Activated T-cell treated with anti-CD3 and anti-CD28 coated beads for 1 hour (primary cell): ENCODE measurements around the gene SLC44A3.

Experiments used
- DNase-seq: peaks from one replicate; pipeline ENCODE4 v3.0.0-alpha.2; 2020; ENCODE audit warnings: low read depth

The SLC44A3 gene

DNA sequence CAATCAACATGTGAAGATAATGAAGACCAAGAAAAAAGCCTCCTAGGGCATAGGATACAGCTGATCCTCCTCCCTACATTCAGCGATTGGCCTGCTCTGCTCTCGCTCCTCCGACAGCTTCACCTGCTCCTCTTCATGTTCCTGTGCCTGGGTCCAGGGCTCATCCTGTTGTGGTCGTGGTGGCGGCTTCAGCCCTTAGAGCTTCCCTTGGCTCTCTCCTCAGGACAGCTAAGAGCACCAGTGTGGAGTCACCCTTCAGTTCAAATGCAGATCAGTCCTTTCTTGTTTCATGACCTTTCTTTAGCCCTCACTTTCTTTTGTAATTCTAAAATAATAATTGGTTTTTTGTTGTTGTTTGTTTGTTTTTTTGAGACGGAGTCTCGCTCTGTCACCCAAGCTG, 88.0 kb downstream of the SLC44A3 start:
- no peak for DNase-seq

DNA sequence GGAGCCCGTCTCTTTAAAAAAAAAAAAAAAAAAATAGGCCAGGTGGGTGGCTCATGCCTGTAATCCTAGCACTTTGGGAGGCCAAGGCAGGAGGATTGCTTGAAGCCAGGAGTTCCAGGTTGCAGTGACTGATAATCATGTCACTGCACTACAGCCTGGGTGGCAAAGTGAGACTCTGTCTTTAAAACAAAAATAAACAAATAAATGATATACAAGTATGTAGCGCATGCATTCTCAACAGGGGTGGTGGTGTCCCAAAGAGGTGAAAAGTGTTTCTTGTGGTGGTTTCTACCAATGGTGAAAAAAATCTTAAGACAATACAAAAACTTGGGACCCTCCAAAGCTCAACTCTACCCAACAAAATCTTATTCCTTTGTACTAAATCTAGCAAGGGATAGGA, 88.8 kb downstream of the SLC44A3 start:
- DNase-seq, result no peak

DNA sequence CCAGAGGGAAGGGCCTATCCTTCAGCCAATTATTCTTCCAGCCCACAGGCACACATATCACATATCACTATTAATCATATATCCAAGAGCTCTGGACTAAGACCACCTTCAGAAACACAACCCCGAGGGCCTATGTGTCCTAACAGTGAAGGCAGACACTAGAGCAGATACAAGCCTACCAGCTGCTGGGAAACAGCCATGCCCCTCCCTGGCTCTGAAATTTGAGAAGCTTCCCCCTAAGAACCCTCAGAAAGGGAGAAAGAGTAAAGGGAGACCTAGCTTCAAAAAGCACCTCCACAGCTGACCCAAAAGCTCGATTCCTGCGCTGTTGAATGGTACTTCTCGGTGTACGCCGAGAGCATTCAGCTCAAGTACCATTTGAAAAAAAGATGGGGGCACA, 89.3 kb downstream of the SLC44A3 start:
- DNase-seq, result no peak

DNA sequence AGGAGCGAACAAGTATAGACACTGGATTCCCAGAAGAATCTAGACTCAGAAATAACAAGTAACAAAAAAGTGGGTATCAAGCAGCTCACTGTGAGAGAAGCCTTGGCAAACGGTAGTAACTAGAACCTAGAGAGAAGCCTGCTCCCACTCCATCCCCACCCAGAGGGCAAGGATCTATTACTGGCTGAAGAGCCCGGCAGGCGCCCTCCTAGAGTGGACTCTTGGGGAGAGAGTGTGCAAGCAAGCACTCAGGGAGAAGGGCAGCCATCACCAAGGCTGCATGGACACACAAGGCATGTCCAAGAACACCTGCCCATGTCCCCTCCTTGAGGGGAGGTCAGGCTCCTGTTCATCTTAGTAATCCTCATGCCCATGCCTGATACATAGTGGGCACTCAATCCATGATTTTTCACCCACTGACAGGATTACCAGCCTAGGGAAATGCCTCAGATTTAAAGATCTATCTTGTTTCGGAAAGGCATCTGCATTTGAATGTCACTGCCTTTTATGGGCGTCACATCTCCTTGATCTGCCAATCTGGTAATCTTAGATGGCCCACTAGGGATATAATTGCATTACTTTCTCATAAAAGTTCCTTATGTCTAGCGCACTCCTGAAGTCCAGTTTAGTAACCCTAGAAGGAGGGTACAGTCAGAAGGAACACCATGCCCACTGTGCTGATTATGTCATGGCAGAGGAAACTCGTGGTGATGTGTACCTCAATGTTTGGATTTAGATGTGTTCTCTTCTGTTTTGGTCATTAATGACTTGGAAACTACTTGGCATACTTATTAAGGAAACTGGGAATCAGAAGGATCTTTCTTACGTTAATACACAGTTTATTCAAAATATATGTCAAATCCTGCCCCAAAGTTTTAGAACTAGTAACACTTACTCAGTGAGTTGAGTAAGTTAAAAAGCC, 92.4 kb downstream of the SLC44A3 start:
- DNase-seq, result no peak

DNA sequence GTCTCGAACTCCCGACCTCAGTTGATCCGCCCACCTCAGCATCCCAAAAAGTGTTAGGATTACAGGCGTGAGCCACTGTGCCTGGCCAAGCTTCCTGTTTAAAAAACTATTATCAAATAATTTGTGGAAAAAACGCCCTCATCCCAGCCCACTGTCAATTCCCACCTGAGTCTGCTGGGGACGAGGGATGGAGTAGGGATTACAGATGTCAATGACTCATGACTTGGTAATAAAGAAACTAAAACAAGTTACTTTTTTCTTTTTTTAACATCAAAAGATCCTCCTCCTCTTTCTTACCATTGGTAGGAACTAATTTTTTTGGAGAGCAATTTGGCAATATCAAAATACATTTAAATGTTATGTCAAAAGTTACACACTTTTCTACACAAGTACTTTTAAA, 97.1 kb downstream of the SLC44A3 start:
- no peak for DNase-seq

DNA sequence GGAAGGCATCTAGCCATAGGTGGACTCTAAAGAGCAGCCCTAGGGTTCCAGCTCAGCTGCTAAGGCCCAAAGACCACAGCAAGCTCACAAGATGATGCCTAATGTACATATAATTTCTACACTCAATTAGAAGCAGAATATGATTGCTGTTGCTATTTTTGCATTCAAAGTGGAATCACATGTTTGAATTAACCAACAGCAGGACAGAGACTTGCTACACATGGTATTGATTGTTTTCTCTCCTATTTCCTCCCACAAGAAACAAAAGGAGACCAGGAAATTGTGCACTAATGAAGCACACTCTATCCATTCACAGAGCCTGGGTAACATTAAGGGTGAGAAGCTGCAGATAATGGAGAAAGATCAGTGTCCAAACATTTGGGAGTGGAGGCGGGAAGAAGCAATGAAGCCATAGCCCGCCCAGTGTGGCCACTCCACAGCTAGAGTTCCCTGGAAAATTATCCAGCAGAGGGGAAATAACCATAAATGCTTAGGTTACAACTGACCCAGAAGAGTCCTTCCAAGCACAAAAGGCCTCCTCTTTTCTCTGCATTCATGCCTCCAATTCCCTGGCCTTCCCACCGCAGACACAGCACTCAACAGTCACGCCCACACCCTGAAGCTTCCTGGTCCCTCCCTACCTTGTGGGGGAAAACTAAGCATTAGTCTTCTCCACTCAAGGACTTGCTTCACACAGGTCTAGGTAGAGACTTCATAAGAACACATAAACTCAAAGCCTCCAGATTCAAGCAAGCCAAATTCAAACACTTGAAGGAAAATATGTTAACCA, 99.3 kb downstream of the SLC44A3 start:
- DNase-seq, result no peak

DNA sequence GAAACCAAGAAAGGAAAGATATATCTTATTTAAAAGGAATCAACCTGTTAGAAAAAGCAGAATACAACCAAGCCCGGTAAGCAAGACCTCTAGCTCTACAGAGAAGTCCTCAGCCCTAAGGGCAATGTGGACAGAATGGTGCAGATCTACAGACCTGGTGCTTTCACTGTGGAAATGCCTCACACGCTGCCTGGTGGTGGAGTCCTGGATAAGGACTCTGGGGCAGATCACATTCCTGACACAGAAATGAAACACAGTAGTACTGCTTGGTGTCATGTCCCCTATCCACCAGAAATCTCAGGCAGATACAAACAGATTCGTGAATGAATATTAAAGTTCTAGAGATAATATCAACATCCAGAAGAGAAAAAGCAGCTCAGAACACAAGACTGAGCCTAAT, 99.9 kb downstream of the SLC44A3 start:
- DNase-seq, result no peak

DNA sequence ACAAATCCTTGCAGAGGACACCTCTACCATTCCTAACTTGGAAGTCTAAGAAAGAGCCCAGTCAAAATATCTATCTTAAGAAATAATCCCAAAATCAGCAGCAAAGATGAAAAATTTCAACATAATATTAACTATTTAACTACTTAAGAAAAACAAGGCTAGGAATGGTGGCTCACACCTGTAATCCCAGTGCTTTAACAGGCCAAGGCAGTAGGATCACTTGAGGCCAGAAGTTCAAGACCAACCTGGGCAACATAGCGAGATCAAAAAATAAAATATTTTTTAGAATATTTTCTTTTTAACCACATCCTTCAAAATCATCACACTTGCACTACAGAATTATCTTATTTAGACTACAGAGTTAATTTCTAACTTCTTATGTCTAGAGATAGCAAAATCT, 101.8 kb downstream of the SLC44A3 start:
- DNase-seq, result no peak

DNA sequence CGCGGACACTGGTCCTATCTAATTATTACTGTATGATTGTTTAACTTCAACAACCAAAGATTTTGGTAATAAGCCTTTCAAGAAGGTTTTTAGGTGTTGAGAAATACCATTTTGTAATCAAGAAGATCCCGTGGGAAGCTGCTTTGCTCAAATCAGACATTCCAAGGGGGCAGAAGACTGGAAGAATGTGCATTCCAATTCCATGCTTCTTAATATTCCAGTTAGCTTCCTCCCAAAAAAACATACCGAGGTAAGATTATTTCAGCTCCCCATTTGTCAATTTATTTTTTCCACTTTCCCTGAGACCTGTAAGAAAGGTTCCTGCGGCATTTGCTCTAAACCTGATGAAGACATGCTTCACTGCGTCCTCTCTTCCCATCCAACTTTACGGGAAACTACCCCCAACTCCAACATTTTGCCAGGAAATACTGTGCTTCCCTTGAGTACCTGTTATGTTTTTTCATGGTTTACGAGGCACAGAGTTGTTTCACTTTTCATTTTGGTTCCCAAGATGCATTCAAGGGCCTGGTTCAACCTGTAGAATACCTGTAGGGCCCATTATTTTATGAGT, 102.7 kb downstream of the SLC44A3 start:
- DNase-seq, result no peak

DNA sequence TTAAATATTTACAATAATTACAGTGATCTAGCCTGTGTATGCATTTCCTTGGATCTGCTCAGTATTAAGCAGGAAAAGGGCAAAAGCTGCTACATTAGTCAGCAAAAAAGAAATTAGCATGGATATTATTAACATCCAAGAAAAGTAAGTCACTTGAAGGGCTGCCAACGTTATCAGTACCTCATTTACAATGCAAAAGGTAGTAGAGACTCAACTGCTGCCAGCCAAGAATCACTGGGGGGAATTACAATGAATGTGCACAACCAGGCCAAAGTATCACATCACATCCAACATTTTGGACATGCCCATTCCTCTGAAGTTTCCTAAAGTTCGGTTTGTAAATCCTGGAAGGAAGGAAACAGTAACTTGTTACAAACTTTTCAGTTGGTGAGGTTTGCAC, 104.8 kb downstream of the SLC44A3 start:
- DNase-seq, result no peak

DNA sequence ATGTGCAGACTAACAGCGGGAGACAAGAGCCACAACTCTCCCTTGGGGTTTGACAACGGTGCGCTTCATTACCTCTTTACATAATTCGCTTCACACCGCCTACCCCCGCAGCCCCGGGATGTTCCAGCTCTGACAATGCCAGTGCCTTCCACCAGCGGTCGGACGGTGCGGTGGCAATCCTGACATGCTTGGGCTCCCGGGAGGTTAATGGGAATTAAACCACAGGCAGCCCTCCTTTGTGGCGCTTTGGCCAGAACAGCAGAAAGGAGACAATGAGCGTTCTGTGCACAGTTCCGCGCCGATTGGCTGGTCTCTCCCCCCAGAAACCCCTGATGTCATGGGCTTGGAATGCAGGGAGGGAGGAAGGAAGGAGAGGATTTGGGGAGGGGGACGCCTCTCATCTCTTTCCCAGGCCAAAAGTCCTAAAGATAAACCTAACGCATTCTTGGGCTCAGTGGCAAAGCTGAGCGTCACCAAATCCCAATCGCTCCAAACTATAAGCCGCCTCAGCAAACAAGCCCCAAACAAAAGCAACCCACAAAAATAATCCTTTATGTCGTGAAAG, 105.5 kb downstream of the SLC44A3 start:
- DNase-seq, result no peak

DNA sequence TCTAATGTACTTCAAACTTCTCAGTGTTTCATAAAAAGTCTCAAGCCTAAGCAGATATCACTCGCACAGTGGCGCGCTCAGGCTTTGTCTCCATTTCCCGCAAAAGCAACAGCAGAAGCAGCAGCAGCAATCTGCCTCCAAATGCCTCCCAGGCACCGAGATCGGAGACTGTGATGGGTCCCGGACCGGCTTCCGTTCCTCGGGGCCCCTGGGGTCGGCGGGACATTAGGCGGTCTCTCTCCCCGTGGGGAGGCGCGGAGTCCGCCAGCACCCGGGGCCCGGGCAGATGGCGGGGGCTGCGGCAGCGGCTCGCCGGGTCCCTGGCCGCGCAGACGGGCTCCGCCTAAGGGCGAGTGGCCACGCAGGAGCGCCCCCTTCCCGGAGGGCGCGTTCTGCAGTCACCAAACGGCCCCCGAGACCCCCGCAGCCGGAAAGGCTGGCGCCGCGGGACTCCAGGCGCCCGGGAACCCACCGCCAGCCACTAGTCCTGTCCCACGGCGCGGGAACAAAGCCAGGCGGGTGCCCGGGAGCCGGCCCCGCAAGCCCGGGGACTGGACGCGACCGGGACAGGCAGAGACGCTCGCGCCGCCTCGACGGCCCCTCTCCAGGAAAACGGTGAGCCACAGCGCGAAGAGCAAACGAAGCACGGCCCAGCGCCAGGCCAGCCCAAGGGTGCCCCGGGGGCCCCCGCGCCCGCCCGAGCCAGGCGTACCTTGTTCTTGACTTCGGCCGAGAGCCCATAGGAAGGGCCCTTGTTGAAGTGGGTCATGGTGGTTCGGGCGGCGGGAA, 106.2 kb downstream of the SLC44A3 start:
- no peak for DNase-seq

DNA sequence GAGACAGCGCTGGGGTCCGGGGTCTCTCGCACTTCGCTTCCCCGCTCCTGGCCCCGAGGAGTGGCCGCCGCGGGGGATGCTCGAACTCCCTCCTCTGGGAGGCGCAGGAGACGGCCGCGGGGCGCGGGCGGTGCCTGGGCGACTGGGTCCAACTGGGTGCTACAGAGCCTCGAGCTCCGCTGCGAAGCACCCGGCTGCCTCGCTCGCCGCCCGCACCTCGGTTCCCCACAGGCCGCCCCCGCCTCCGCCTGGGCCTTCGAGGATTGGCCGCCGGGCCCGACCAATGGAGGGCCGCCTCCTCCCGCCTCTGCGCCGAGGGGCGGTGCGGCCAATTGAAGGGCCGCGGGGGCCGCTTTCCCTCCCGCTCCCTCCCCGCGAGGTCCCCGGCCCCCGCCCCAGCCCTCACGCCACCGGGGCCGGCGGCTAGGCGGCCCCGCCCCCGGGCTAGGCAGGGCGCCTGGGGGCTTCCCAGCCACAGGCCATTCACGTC, 106.8 kb downstream of the SLC44A3 start, which contains the start of gene CNN3:
TSS of gene CNN3 (minus strand) at position 196 of the 490 bp plus-strand sequence. CDS start 216 bp downstream, outside the sequence.
- DNase-seq, result peak; percentile 51

DNA sequence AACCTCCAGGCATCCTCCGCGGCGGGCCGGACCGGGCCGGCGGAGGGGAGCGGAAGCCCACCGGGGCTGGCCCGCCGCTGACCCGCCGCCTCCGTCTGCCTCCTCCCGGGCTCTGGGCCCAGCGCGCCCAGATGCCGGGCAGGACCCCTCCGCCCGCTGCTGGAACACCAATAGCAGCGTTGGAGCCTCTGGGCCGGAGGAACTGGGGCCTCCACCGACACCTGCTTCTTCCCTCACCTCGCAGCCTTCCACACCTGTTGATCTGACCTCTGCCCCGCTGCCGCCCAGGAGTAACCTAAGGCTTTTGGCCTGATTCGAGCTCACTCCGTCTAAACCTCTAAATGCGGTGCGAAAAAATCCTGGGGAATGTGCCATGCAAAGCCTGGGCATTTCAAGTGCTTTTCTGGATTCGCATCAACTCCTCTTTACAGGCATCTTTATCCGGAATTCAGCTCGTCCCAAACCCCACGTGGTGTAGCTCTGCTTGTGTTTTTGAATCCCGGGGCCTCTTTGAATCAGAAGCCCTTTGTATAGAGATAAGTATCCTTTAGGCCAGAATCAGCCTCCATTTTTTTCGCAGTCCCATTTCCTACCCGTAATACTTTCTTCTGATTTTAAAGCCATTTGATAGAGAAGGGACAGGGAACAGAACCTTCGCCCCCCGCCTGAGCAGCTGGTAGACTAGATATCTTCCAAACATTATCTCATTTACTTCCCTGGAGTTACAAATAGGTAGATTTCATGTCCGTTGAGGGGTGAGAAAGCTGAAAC, 107.4 kb downstream of the SLC44A3 start:
- DNase-seq, result no peak

DNA sequence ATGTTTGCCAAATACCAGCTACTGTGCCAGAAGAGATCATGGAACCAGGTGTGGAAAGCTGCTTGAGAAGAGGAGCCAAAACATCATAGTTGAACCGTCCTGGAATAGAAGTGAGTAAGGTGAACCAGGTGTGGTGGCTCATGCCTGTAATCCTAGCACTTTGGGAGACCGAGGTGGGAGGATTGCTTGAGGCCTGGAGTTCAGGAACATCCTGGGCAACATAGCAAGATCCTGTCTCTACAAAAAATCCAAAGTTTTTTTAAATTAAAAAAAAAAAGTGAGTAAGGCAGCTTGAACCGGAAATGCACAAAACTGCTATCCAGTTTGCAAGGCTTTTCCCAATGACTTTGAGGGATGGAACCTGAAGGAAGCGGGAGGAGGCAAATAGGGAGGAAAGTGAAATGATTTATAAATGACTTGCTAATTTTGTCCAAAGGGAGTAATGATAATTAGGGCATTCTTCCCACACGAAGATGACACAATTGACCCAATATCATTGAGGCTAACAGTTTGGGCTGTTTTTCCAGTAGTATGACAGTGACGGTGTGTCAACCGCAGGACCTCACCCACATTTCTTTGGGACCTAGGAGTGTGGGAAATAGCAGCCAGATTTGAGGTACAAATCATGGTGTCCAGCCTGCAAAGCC, 108.3 kb downstream of the SLC44A3 start:
- no peak for DNase-seq

DNA sequence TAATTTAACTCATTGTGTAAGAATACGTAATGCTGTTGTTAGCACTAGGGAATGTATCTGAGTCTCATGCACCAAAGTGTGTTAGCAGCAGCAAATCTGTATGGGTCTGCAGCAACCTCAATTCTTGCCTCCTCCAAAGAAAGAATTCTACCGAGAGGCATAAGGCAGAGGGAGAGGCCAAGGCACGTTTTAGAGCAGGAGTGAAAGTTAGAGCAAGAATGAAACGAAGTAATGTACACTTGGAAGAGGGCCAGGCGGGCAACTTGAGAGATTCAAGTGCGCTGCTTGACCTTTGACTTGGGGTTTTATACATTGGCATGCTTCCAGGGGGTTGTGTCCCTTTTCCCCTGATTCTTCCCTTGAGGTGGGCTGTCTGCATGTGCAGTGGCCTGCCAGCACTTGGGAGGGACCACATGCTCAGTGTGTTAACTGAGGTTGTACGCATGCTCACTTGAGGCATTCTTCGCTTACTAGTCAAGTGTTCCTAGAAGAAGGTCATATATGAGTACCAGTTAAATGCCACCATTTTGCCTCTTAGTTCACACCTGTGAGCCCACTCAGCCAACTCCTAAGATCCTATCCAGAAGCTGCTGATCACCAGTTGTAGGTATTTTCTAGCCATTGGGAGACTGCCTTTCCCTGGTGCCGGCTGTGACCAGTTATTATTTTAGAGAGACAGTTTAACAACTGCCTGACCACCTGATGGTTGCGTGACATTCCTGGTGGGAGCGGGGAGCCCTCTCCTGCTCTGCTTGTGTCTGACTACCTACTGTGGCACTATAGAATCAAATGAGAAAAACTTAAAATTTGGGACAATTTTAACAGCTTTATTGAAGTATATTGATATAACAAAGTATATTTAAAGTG, 109.4 kb downstream of the SLC44A3 start:
- DNase-seq, result no peak

DNA sequence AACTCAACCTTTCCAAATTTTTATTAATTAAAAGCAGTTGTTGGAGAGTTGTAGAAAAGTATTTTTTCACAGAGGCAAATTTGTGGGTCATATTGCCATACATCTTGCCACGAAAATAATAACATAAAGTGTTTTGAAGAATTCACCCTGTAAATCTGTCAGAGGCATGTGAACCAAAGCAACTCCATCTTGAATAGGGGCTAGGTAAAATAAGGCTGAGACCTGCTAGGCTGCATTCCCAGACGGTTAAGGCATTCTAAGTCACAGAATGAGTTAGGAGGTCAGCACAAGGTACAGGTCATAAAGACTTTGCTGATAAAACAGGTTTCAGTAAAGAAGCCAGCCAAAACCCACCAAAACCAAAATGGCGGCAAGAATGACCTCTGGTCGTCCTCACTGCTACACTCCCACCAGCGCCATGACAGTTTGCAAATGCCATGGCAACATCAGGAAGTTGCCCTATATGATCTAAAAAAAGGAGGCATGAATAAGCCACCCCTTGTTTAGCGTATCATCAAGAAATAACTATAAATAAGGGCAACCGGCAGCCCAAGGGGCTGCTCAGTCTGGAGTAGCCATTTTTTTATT, 111.2 kb downstream of the SLC44A3 start:
- DNase-seq, result no peak

DNA sequence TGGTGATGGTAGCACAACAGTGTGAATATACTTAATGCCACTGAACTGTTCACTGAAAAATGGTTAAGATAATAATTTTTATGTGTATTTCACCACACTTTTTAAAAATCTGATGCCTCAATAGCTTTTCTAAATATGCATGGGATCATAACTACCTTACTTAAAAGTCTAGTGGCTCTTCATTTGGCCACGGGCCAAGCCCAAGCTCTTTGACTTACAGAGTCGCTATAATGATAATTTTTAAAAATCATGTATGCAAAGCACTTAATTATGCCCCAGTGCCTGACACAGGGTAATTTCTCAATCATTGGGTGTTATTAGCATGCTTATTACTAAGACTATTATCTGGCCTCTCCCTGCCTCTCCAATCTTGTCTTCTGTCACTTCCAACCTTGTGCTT, 114.4 kb downstream of the SLC44A3 start:
- DNase-seq, result no peak

DNA sequence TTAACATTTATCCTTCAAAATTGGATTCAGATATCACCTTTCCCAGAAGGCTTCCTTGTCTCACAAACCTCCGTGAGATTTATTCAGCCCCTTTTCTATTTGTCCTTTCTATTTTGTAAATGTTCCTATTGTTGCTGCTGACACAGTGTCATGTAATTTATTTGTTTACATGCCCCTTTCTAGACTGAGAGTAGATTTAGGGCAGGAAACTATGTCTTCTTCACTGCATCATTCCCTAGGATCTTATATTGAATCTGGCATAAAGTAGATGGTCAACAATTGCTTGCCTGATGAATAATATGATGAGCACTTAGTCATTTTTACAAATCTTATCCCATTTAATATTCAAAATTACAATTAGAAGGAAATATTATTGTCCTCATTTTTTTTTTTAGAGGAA, 114.9 kb downstream of the SLC44A3 start:
- DNase-seq, result no peak
